ENCODE data around the gene ZNF664.

GRCh38 chr12:123945287-123946151 is 27.5 kb upstream of the ZNF664 start:
- TF ChIP-seq CTCF (IDR thresholded peaks at IDR 0.05) (no peak), ZFX (IDR thresholded peaks at IDR 0.05; ENCODE audit: borderline replicate concordance) (no peak)

Measured in 22Rv1 (cell line).